ENCODE data around the gene SSC5D. TPM values are rescaled to one million over a fixed set of nuclear protein-coding genes. Genes with fewer than 3 reads are reported as not detected.
A peak's percentile ranks its signal among the peaks of the same experiment; 100 is the strongest.

The SSC5D gene
- total RNA-seq, 1 experiment from 2014 or later, result 1.5 TPM

- peaks cover 0 to 8% of the 10 kb centered on the region in 2 experiments; a peak in 1 of 4 replicates for H3K4me1 ChIP-seq (ENCODE audit: control insufficient read depth in 1 of 2, insufficient read depth in 2 of 2, low read length in 2 of 2)
- POLR2A ChIA-PET, result no interaction called here
- no peaks in the 10 kb centered on the region for H3K27me3 ChIP-seq (ENCODE audit: insufficient read depth, low read length)
Measured at GRCh38 chr19:55495646-55496349, 7.6 kb downstream of the SSC5D start.

More at GRCh38 chr19:55495646-55496349, 7.6 kb downstream of the SSC5D start:
- TF ChIP-seq POLR2AphosphoS5 (IDR thresholded peaks at IDR 0.05; ENCODE audit: low read depth, low read length), result no peak
- no peak for TF ChIP-seq RAD21 (IDR thresholded peaks at IDR 0.05; ENCODE audit: low read depth)
- TF ChIP-seq ELF1 (IDR thresholded peaks at IDR 0.05; ENCODE audit: borderline replicate concordance, low read depth), result no peak
- no peak for TF ChIP-seq ZNF274 (IDR thresholded peaks at IDR 0.05; ENCODE audit: low read depth, low read length)
- TF ChIP-seq YY1 (IDR thresholded peaks at IDR 0.05; ENCODE audit: extremely low read depth, insufficient replicate concordance, low read depth, low read length), result no peak
- no peak for TF ChIP-seq SP1 (IDR thresholded peaks at IDR 0.05; ENCODE audit: low read depth)
- no peak for TF ChIP-seq POLR2A (IDR thresholded peaks at IDR 0.05; ENCODE audit: borderline replicate concordance, extremely low read depth, insufficient read depth, insufficient read length)
- TF ChIP-seq SRF (IDR thresholded peaks at IDR 0.05; ENCODE audit: low read depth), result no peak
- no peak for TF ChIP-seq EZH2phosphoT487 (IDR thresholded peaks at IDR 0.05; ENCODE audit: borderline replicate concordance)
- no peak for TF ChIP-seq REST (IDR thresholded peaks at IDR 0.05; ENCODE audit: low read depth)
- TF ChIP-seq TCF7L2 (IDR thresholded peaks at IDR 0.05; ENCODE audit: borderline replicate concordance, extremely low read depth, insufficient read depth, insufficient read length), result no peak
- no peak for TF ChIP-seq FOSL1 (IDR thresholded peaks at IDR 0.05; ENCODE audit: low read depth)
- TF ChIP-seq SIN3A (IDR thresholded peaks at IDR 0.05; ENCODE audit: low read depth), result no peak
- no peak for TF ChIP-seq ZFX (IDR thresholded peaks at IDR 0.05)
- no peak for TF ChIP-seq ATF3 (IDR thresholded peaks at IDR 0.05)
- no peak for TF ChIP-seq JUND (IDR thresholded peaks at IDR 0.05)
- TF ChIP-seq ZBTB33 (IDR thresholded peaks at IDR 0.05; ENCODE audit: extremely low read depth, insufficient replicate concordance, low read length), result no peak
- Histone ChIP-seq H3K27ac (ENCODE audit: low read depth, low read length) (no peak overlapping the region), H2AFZ (ENCODE audit: low read depth, low read length, poor library complexity, severe bottlenecking) (no peak overlapping the region), H3K4me2 (ENCODE audit: low read length) (no peak overlapping the region), H3K9me2 (ENCODE audit: insufficient read depth) (no peaks in the 10 kb centered on the region), H4K20me1 (ENCODE audit: insufficient read depth) (no peaks in the 10 kb centered on the region), H3K36me3 (ENCODE audit: control insufficient read depth in 1 of 2, insufficient read depth in 2 of 2, low read length in 2 of 2) (no peaks in the 10 kb centered on the region), H3K9me3 (ENCODE audit: control insufficient read depth in 1 of 2, insufficient read depth in 1 of 2, low read depth in 1 of 2, low read length in 2 of 2) (no peaks in the 10 kb centered on the region), H3K9ac (ENCODE audit: low read length) (no peak overlapping the region), H3K4me3 (replicated peaks in 1 of 2; ENCODE audit: low read depth in 1 of 2, low read length in 2 of 2) (no peak overlapping the region), H3K79me2 (ENCODE audit: insufficient read depth, low read length) (no peaks in the 10 kb centered on the region)
- intact Hi-C loops (cut with micrococcal nuclease), result no loop called here
- ATAC-seq, result peak; percentile 38; the same call in 1 of the 2 replicates
- ChIA-PET CTCF (interaction anchor here (0.6 to 2.0 kb wide), 2 partner anchors 8 to 11 kb away, joined by 4 to 5 read pairs; no protein-coding TSS in a partner anchor), RAD21 (ENCODE audit: low non-redundant PET in 1 of 2, low total read pairs in 2 of 2, uncharacterized antibody in 2 of 2, unreplicated experiment in 2 of 2) (interaction anchor here in 1 of 2 experiments (0.7 kb wide), 1 partner anchor 129 kb away, joined by 4 read pairs; the partner anchor contains the start of gene ZNF784)
- no peak for DNase-seq (ENCODE audit: low read depth, low spot score)
- no TSS peak for BruUV-seq (replicated peaks)
